HCEC 1CT (cell line): ENCODE data around the gene SORCS2.
A peak's percentile ranks its signal among the peaks of the same experiment; 100 is the strongest.

Experiments
- DNase-seq: peaks from one replicate; pipeline ENCODE4 v3.0.0-alpha.2; 2017

The SORCS2 gene

GRCh38 chr4:7248857-7249256 is 56.5 kb downstream of the SORCS2 start:
- DNase-seq: no peak

- DNase-seq: no peak
Measured at GRCh38 chr4:7251321-7251720, 59.0 kb downstream of the SORCS2 start.

DNA sequence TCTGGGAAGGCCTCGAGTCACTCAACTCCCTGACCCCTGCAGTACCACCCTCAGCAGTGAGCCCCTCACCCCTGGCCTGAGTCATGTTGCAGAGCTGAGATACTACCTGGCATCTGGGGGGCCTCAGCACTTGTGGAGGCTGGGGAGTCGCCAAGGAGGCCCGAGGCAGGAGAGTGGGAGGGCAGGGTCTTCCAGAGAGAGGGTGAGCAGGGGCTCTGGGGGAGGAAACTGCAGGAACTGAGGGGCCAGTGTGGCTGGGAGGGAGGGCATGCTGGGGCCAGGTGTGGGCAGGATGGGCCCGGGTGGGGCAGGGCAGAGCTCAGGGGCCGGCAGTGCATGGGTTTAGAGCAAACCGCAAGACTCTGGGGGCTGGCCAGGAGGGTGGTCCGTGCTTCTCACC is 59.7 kb downstream of the SORCS2 start:
- DNase-seq: no peak

- no peak for DNase-seq
Measured at GRCh38 chr4:7252510-7253340, 60.4 kb downstream of the SORCS2 start.

- no peak for DNase-seq
Measured at GRCh38 chr4:7253341-7253700, 61.0 kb downstream of the SORCS2 start.

DNA sequence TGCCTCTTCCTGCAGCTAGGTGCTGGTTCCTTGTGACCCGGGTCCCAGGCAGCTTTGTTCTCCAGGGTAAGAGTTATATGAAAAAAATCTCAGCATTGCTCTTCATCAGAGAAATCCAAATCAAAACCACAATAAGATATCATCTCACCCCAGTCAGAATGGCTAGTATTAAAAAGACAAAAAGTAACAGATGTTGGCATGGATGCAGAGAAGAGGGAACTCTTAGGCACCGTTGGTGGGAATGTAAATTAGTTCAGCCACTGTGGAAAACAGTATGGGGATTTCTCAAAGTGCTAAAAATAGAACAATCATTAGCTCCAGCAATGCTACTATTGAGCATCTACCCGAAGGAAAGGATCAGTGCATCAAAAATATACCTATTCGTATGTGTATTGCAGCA is 61.5 kb downstream of the SORCS2 start:
- DNase-seq: no peak

- no peak for DNase-seq
Measured at GRCh38 chr4:7254736-7255487, 62.6 kb downstream of the SORCS2 start.

- DNase-seq: no peak
Measured at GRCh38 chr4:7255488-7255881, 63.1 kb downstream of the SORCS2 start.

DNA sequence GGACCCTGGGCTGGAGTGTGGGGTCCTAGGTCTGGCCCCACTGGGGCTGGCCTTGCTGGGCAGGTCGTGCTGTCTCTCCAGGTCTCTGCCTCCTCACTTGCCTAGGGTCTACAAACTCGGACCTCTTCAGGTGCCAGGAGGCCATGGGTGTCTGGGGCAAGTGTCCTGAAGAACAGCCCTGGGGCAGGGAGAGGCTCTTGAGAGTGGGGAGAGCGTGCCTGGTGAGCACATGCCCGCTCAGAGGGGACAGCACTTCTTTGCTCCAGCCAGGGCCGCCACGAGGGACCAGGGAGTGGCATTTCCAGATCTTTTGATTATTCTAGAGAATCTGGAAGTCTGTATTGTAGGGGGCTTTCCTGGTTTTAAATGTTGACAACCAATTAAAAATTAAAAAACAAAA is 63.7 kb downstream of the SORCS2 start:
- DNase-seq: no peak

DNA sequence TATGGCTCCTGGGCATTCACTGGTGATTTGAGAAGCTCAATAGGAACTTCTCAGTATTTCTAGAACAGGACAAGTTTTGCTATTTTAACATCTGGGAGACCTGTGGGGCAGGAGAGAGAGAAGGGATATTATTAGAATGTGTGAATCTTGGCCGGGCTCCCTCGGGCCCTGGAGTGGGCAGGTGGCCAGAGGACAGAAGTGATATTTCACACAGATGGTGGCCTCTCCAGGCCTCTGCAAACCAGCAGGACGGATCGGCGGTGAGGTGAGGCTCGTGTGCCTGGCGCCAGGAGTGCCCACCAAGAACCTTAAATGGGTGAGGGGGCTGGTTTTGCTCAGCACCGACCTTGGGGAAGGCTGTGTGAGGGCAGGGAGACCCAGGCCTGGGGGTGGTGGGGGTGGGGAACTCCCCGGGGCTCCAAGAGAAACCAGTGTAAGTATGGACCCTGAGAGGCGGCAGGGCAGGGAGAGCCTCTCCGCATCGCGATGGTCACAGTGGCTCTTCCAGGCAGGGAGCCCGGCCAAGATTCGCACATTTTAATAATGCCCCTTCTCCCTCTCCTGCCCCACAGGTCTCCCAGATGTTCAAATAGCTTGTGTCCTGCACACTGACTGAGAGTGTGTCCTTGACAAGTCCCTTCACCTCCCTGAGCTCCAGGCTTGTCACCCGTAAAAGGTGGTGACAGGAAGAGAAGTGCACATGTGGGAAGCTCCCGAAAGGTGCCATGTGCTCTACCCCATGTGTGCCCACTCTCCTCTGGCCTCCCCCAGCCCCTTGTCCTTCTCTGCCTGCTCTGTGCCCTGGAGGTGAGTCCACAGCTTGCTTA is 64.9 kb downstream of the SORCS2 start:
- no peak for DNase-seq

- DNase-seq: no peak
Measured at GRCh38 chr4:7259039-7259438, 66.7 kb downstream of the SORCS2 start.

GRCh38 chr4:7260569-7260968 is 68.2 kb downstream of the SORCS2 start:
- DNase-seq: no peak

- DNase-seq: no peak
Measured at GRCh38 chr4:7261087-7261486, 68.7 kb downstream of the SORCS2 start.

GRCh38 chr4:7261536-7261935 is 69.2 kb downstream of the SORCS2 start:
- DNase-seq: no peak

DNA sequence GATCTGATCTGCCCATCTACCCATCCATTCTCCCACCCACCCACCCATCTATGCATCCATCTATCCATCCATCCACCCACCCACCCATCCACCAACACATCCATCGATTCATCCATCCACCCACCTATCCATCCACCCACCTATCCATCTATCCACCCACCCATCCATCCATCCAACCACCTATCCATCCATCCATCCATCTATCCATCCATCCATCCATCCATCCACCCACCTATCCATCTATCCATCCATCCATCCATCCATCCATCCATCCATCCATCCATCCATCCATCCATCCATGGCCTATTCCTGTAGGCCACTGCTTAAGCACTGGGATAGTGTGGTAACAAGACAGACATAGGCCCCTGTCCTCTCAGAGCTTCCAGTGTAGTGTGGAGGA is 69.8 kb downstream of the SORCS2 start:
- no peak for DNase-seq

DNA sequence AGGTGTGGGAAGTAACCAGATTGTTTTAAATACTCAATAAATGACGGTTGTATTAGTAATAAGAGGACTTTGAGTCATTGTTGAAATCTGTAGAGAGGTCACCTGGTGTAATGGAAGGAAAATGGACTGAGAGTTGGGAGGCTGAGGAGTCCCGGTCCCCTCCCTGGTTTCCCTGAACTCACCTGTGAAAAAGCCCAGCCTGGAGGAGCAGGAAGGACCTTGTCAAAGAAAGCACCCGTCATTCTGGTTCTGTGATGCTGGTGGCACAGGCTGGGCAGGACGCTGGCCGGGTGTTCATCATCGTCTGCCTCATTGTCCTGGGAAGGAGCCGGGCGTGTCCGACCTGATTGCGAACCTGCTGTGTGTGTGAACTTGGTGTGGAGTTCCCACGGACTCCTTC is 70.8 kb downstream of the SORCS2 start:
- DNase-seq: no peak

GRCh38 chr4:7264694-7265093 is 72.4 kb downstream of the SORCS2 start:
- no peak for DNase-seq

- DNase-seq: peak; percentile 28
Measured at GRCh38 chr4:7266525-7267292, 74.4 kb downstream of the SORCS2 start.

GRCh38 chr4:7267829-7268228 is 75.5 kb downstream of the SORCS2 start:
- DNase-seq: no peak

DNA sequence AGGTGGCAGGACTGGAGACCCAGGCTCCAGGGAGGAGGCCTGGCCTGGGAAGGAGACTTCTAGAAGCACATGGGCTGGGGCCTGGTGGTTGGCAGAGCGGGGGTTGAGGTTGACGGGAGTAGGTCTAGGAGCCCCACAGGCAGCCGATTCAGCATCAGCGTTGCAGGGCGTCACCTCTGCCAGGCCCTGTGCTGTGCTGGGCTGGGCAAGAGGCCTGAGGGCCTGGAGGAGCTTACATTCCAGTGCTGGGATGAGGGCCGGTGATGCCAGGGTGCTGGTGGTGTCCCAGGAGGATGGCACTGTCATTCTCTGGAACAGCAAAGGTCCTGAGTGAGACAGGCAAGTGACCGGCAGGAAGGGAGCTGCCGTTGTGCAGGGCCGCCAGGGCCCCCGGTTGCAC is 76.6 kb downstream of the SORCS2 start:
- no peak for DNase-seq

GRCh38 chr4:7270121-7270520 is 77.8 kb downstream of the SORCS2 start:
- no peak for DNase-seq

DNA sequence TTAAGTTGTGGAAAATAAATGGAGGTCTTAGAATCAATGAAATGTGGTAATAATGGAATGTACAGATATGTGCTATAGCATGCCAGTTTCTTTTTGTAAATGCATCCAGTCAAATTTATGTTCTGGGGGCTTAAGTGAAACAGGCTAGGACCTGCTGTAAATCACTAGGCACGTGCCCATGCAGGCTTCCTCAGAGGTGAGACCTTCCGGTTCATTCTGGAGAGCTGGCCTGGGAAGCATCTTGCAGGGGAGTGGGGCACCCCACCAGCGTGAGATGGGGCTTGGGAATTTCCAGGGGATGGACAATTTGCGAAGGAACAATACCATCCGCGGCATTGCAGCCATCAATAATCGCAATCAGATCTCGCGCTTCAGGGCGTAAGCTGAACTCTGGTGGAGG is 80.1 kb downstream of the SORCS2 start:
- no peak for DNase-seq
